ENCODE results near the gene HMGB4.
A peak's percentile ranks its signal among the peaks of the same experiment; 100 is the strongest.

HMGB4 gene

GRCh38 chr1:33864460-33865389 is 846 bp downstream of the HMGB4 start:
- TF ChIP-seq POLR2A (IDR thresholded peaks at IDR 0.05; ENCODE audit: low read depth, low read length), result no peak
- FAIRE-seq (no peak), DNase-seq (ENCODE audit: insufficient read length, low spot score) (no peak)

GRCh38 chr1:33866281-33866680 is 2.4 kb downstream of the HMGB4 start:
- TF ChIP-seq POLR2A (IDR thresholded peaks at IDR 0.05; ENCODE audit: low read depth, low read length), result no peak
- DNase-seq (ENCODE audit: insufficient read length, low spot score) (no peak), FAIRE-seq (no peak)

GRCh38 chr1:33867684-33868083 is 3.8 kb downstream of the HMGB4 start:
- FAIRE-seq (no peak), DNase-seq (ENCODE audit: insufficient read length, low spot score) (no peak)
- TF ChIP-seq POLR2A (IDR thresholded peaks at IDR 0.05; ENCODE audit: low read depth, low read length), result no peak

GRCh38 chr1:33872275-33872674 is 8.4 kb downstream of the HMGB4 start:
- FAIRE-seq (no peak), DNase-seq (ENCODE audit: insufficient read length, low spot score) (no peak)
- TF ChIP-seq POLR2A (IDR thresholded peaks at IDR 0.05; ENCODE audit: low read depth, low read length), result no peak

- DNase-seq (ENCODE audit: insufficient read length, low spot score) (no peak), FAIRE-seq (no peak)
- no peak for TF ChIP-seq POLR2A (IDR thresholded peaks at IDR 0.05; ENCODE audit: low read depth, low read length)
These were observed 8.8 kb downstream of the HMGB4 start for GRCh38 chr1:33872683-33873082.

- no peak for FAIRE-seq
- no peak for TF ChIP-seq POLR2A (IDR thresholded peaks at IDR 0.05; ENCODE audit: low read depth, low read length)
- no peak for DNase-seq (ENCODE audit: insufficient read length, low spot score)
These were observed 10.8 kb downstream of the HMGB4 start for GRCh38 chr1:33874636-33875035.

- FAIRE-seq (no peak), DNase-seq (ENCODE audit: insufficient read length, low spot score) (no peak)
- no peak for TF ChIP-seq POLR2A (IDR thresholded peaks at IDR 0.05; ENCODE audit: low read depth, low read length)
These were observed 12.0 kb downstream of the HMGB4 start for GRCh38 chr1:33875862-33876261.

- peak; percentile 16 for DNase-seq (ENCODE audit: insufficient read length, low spot score)
- peak; percentile 94 for FAIRE-seq
- TF ChIP-seq POLR2A (IDR thresholded peaks at IDR 0.05; ENCODE audit: low read depth, low read length), result no peak
These were observed 13.2 kb downstream of the HMGB4 start for GRCh38 chr1:33876970-33877650.

GRCh38 chr1:33878392-33878791 is 14.5 kb downstream of the HMGB4 start:
- no peak for TF ChIP-seq POLR2A (IDR thresholded peaks at IDR 0.05; ENCODE audit: low read depth, low read length)
- FAIRE-seq (no peak), DNase-seq (ENCODE audit: insufficient read length, low spot score) (no peak)

- FAIRE-seq, result no peak
- no peak for DNase-seq (ENCODE audit: insufficient read length, low spot score)
- no peak for TF ChIP-seq POLR2A (IDR thresholded peaks at IDR 0.05; ENCODE audit: low read depth, low read length)
These were observed 16.4 kb downstream of the HMGB4 start for GRCh38 chr1:33880305-33880704.

GRCh38 chr1:33886496-33886895 is 22.6 kb downstream of the HMGB4 start:
- DNase-seq (ENCODE audit: insufficient read length, low spot score), result no peak
- FAIRE-seq, result no peak
- TF ChIP-seq POLR2A (IDR thresholded peaks at IDR 0.05; ENCODE audit: low read depth, low read length), result no peak

- FAIRE-seq (no peak), DNase-seq (ENCODE audit: insufficient read length, low spot score) (no peak)
- no peak for TF ChIP-seq POLR2A (IDR thresholded peaks at IDR 0.05; ENCODE audit: low read depth, low read length)
These were observed 29.4 kb downstream of the HMGB4 start for GRCh38 chr1:33893147-33893830.

- no peak for DNase-seq (ENCODE audit: insufficient read length, low spot score)
- TF ChIP-seq POLR2A (IDR thresholded peaks at IDR 0.05; ENCODE audit: low read depth, low read length), result no peak
- no peak for FAIRE-seq
These were observed 31.5 kb downstream of the HMGB4 start for GRCh38 chr1:33895396-33895795.

GRCh38 chr1:33895976-33896375 is 32.1 kb downstream of the HMGB4 start:
- DNase-seq (ENCODE audit: insufficient read length, low spot score) (no peak), FAIRE-seq (no peak)
- no peak for TF ChIP-seq POLR2A (IDR thresholded peaks at IDR 0.05; ENCODE audit: low read depth, low read length)
